Measurements from ENCODE around the gene SCYGR4.

Gene SCYGR4

DNA sequence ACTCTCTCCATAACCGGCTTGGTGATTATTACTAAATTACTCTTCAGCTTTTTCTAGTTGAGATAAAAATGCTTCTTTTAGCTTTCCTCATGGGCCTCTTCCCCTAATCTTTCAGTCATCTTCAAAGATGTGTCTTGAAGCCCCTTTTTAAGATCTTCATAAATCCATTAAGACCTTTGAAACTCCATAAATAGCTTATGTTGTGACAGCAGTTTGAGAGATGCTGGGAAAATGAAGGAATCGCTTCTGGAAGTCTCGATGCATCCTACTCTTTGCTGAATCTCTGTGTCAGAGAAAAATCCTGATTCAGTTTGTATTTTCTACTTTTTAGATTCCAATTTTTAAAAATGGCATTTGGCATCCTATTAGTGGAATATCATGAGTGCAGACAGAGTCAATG lies 13.0 kb downstream of the SCYGR4 start:
- H3K4me1 ChIP-seq (ENCODE audit: control insufficient read depth in 1 of 2, insufficient read depth in 2 of 2, low read length in 2 of 2), result no peaks in the 10 kb centered on the region
- H3K9ac ChIP-seq (ENCODE audit: low read depth in 1 of 2, low read length in 2 of 2), result no peak overlapping the region
- H3K27ac ChIP-seq (ENCODE audit: low read depth, low read length), result no peak overlapping the region
- no peaks in the 10 kb centered on the region for H3K9me3 ChIP-seq (ENCODE audit: control insufficient read depth in 1 of 2, low read length in 2 of 2)
- H3K4me3 ChIP-seq (ENCODE audit: low read depth in 1 of 2, low read length in 2 of 2), result no peak overlapping the region
- H3K27me3 ChIP-seq (ENCODE audit: control insufficient read depth in 1 of 2, insufficient read depth in 2 of 2, low read length in 2 of 2), result peaks cover 0 to 5% of the 10 kb centered on the region in 2 donors
- H3K36me3 ChIP-seq (ENCODE audit: control insufficient read depth in 1 of 2, insufficient read depth in 2 of 2, low read length in 2 of 2), result no peaks in the 10 kb centered on the region

DNA sequence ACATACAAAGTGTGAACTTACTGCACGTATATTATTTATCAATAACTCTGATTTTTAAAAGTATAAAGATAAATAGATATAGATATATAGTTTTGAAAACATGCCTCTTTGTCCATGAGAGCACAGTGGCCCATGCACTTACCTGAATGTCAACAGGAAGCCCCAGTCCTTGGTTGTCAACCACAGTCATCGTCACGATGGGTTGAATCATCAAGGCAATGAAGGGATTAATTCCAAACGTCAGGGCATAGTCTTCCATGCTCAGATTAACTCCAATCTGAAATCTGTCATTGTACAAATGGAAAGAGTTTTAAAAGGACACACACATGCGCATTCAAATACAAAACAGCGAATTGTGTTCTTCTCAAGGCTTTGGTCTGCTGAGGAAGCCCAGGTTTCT lies 15.5 kb downstream of the SCYGR4 start:
- H3K4me3 ChIP-seq (ENCODE audit: low read depth in 1 of 2, low read length in 2 of 2), result no peak overlapping the region
- H3K27me3 ChIP-seq (ENCODE audit: control insufficient read depth in 1 of 2, insufficient read depth in 2 of 2, low read length in 2 of 2), result peaks cover 0 to 5% of the 10 kb centered on the region in 2 donors
- H3K9me3 ChIP-seq (ENCODE audit: control insufficient read depth in 1 of 2, low read length in 2 of 2), result no peaks in the 10 kb centered on the region
- no peak overlapping the region for H3K27ac ChIP-seq (ENCODE audit: low read depth, low read length)
- H3K9ac ChIP-seq (ENCODE audit: low read depth in 1 of 2, low read length in 2 of 2), result no peak overlapping the region
- no peaks in the 10 kb centered on the region for H3K4me1 ChIP-seq (ENCODE audit: control insufficient read depth in 1 of 2, insufficient read depth in 2 of 2, low read length in 2 of 2)
- no peaks in the 10 kb centered on the region for H3K36me3 ChIP-seq (ENCODE audit: control insufficient read depth in 1 of 2, insufficient read depth in 2 of 2, low read length in 2 of 2)

DNA sequence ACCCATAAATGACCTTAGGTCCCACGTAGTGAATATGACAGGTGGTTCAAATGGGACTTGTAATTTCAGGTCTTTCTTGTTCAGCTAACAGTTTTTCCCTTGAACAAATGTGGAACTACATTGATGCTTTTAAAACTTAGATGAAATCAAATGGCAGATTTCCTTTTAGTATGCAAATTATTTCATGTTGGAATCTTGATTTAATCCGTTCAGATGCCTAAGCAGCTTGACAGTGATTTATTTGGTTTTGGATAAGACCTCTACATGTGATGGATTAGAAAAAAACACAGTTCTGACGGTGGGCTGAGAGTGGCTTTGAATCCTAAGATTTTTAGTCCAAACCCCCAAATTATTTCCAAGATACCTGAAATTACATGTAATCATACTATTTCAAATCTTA lies 16.9 kb downstream of the SCYGR4 start:
- Histone ChIP-seq H3K4me1 (ENCODE audit: control insufficient read depth in 1 of 2, insufficient read depth in 2 of 2, low read length in 2 of 2) (no peaks in the 10 kb centered on the region), H3K4me3 (ENCODE audit: low read depth in 1 of 2, low read length in 2 of 2) (no peak overlapping the region), H3K27me3 (ENCODE audit: control insufficient read depth in 1 of 2, insufficient read depth in 2 of 2, low read length in 2 of 2) (peaks cover 0 to 5% of the 10 kb centered on the region in 2 donors), H3K9me3 (ENCODE audit: control insufficient read depth in 1 of 2, low read length in 2 of 2) (no peaks in the 10 kb centered on the region), H3K36me3 (ENCODE audit: control insufficient read depth in 1 of 2, insufficient read depth in 2 of 2, low read length in 2 of 2) (no peaks in the 10 kb centered on the region), H3K9ac (ENCODE audit: low read depth in 1 of 2, low read length in 2 of 2) (no peak overlapping the region), H3K27ac (ENCODE audit: low read depth, low read length) (no peak overlapping the region)

DNA sequence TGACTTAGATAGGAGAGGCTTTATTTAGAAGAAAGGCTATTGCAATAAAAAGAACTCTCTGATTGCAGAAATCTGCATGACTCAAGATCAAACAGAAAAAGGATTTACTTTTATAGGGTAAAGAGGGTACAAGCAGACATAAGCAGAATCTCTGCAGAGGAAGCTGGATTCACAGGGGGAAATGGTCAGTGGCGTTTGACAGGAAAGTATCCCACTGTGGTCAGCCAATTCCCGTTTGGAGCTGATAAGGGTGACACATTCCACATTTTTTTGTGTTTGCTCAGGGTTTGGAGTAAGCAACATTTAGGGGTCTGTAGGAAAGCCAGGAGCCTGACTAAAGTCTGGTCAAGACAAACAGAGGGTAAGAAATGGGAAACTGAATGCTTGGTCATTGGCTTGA lies 25.4 kb downstream of the SCYGR4 start:
- no peak overlapping the region for H3K9ac ChIP-seq (ENCODE audit: low read depth in 1 of 2, low read length in 2 of 2)
- H3K9me3 ChIP-seq (ENCODE audit: control insufficient read depth in 1 of 2, low read length in 2 of 2), result no peaks in the 10 kb centered on the region
- no peaks in the 10 kb centered on the region for H3K4me1 ChIP-seq (ENCODE audit: control insufficient read depth in 1 of 2, insufficient read depth in 2 of 2, low read length in 2 of 2)
- no peaks in the 10 kb centered on the region for H3K36me3 ChIP-seq (ENCODE audit: control insufficient read depth in 1 of 2, insufficient read depth in 2 of 2, low read length in 2 of 2)
- no peak overlapping the region for H3K4me3 ChIP-seq (ENCODE audit: low read depth in 1 of 2, low read length in 2 of 2)
- H3K27ac ChIP-seq (ENCODE audit: low read depth, low read length), result no peak overlapping the region
- H3K27me3 ChIP-seq (ENCODE audit: control insufficient read depth in 1 of 2, insufficient read depth in 2 of 2, low read length in 2 of 2), result no peaks in the 10 kb centered on the region

DNA sequence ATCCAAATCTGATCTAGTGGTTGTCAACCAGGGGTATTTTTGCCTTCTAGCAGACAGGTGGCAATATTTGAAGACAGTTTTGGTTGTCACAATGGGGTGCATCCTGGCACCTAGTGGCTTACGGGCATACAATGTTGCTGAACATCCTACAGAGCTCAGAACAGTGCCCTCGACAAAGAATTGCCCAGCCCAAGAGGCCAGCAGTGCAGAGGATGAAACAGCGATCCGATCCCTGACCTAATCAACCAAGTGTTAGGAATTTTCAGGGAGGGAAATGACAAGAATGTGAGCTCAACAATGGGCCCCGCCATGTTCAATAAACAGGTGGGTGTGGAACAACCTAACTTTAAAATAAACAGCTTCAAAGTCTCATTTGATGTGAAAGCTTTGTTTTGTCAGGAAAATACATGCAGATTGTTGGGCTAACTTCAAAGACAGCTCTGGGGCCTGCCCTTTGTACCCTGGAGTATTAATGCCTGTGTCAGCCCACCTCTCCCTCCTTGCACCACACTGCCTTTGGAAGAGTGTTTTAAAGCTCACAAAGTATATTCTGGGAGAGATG lies 26.8 kb downstream of the SCYGR4 start:
- H3K36me3 ChIP-seq (ENCODE audit: control insufficient read depth in 1 of 2, insufficient read depth in 2 of 2, low read length in 2 of 2), result no peaks in the 10 kb centered on the region
- H3K4me3 ChIP-seq (ENCODE audit: low read depth in 1 of 2, low read length in 2 of 2), result no peak overlapping the region
- H3K4me1 ChIP-seq (ENCODE audit: control insufficient read depth in 1 of 2, insufficient read depth in 2 of 2, low read length in 2 of 2), result no peaks in the 10 kb centered on the region
- no peak overlapping the region for H3K27ac ChIP-seq (ENCODE audit: low read depth, low read length)
- H3K27me3 ChIP-seq (ENCODE audit: control insufficient read depth in 1 of 2, insufficient read depth in 2 of 2, low read length in 2 of 2), result no peaks in the 10 kb centered on the region
- H3K9me3 ChIP-seq (ENCODE audit: control insufficient read depth in 1 of 2, low read length in 2 of 2), result no peaks in the 10 kb centered on the region
- H3K9ac ChIP-seq (ENCODE audit: low read depth in 1 of 2, low read length in 2 of 2), result no peak overlapping the region

DNA sequence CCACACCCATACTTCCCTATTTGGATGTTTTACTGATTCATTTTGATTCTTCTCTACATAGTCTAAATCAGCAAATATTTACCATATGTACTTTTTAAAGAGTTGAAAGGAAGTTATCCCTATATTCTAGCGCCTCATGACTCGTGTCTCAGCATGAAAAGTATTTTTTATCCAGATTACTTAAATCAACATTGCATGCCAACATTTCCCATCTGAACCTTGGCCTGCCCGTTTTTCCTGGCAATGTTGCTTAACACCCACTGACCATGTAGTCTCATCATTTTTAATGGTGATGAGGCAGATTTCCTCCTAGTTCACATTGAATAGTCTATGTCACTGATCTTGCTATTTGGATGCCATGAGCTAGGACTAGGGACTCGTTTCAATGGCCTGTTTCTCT lies 36.1 kb downstream of the SCYGR4 start:
- no peaks in the 10 kb centered on the region for H3K27me3 ChIP-seq (ENCODE audit: control insufficient read depth in 1 of 2, insufficient read depth in 2 of 2, low read length in 2 of 2)
- no peaks in the 10 kb centered on the region for H3K36me3 ChIP-seq (ENCODE audit: control insufficient read depth in 1 of 2, insufficient read depth in 2 of 2, low read length in 2 of 2)
- H3K27ac ChIP-seq (ENCODE audit: low read depth, low read length), result no peak overlapping the region
- no peaks in the 10 kb centered on the region for H3K9me3 ChIP-seq (ENCODE audit: control insufficient read depth in 1 of 2, low read length in 2 of 2)
- no peak overlapping the region for H3K4me3 ChIP-seq (ENCODE audit: low read depth in 1 of 2, low read length in 2 of 2)
- peaks cover 5 to 6% of the 10 kb centered on the region in 2 donors for H3K4me1 ChIP-seq (ENCODE audit: control insufficient read depth in 1 of 2, insufficient read depth in 2 of 2, low read length in 2 of 2)
- no peak overlapping the region for H3K9ac ChIP-seq (ENCODE audit: low read depth in 1 of 2, low read length in 2 of 2)

DNA sequence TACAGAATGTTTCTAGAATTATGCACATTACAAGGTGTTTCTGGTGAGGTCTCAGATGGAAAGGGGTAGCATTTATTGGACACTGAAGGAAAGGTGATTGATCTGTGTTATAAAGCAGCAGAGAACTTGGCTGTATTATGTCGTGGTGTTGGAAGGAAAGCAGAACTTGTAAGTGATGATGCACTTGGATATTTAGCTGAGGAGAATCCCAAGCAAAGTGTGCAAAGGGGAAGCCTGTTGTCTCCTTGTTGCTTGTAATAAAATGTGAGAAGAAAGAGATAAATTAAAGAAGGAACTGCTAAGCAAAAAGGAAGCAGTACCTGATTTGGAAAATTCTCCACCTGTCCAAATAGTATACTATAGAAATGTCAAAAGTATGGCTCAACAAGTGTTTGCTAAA lies 37.1 kb downstream of the SCYGR4 start:
- Histone ChIP-seq H3K4me3 (ENCODE audit: low read depth in 1 of 2, low read length in 2 of 2) (no peak overlapping the region), H3K9ac (ENCODE audit: low read depth in 1 of 2, low read length in 2 of 2) (no peak overlapping the region), H3K36me3 (ENCODE audit: control insufficient read depth in 1 of 2, insufficient read depth in 2 of 2, low read length in 2 of 2) (no peaks in the 10 kb centered on the region), H3K4me1 (ENCODE audit: control insufficient read depth in 1 of 2, insufficient read depth in 2 of 2, low read length in 2 of 2) (peaks cover 5 to 6% of the 10 kb centered on the region in 2 donors), H3K27me3 (ENCODE audit: control insufficient read depth in 1 of 2, insufficient read depth in 2 of 2, low read length in 2 of 2) (no peaks in the 10 kb centered on the region), H3K27ac (ENCODE audit: low read depth, low read length) (no peak overlapping the region), H3K9me3 (ENCODE audit: control insufficient read depth in 1 of 2, low read length in 2 of 2) (no peaks in the 10 kb centered on the region)

DNA sequence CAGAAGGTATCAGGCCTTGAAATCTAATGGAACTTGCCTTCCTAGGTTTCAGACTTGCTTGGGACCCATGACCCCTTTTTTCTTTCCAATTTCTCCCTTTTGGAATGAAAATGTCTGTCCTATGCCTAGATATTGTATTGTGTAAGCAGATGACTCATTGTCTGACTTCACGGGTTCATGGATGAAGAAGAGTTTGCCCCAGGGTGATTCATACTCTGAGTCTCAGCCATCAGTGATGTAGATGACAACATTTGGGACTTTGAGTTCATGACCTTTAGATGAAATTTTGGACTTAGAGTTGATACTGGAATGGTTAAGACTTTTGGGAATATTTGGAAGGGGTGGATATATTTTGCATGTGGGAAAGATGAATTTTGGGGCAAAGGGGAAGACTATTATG lies 38.2 kb downstream of the SCYGR4 start:
- Histone ChIP-seq H3K27ac (ENCODE audit: low read depth, low read length) (no peak overlapping the region), H3K9me3 (ENCODE audit: control insufficient read depth in 1 of 2, low read length in 2 of 2) (no peaks in the 10 kb centered on the region), H3K4me3 (ENCODE audit: low read depth in 1 of 2, low read length in 2 of 2) (no peak overlapping the region), H3K27me3 (ENCODE audit: control insufficient read depth in 1 of 2, insufficient read depth in 2 of 2, low read length in 2 of 2) (no peaks in the 10 kb centered on the region), H3K36me3 (ENCODE audit: control insufficient read depth in 1 of 2, insufficient read depth in 2 of 2, low read length in 2 of 2) (no peaks in the 10 kb centered on the region), H3K9ac (ENCODE audit: low read depth in 1 of 2, low read length in 2 of 2) (no peak overlapping the region), H3K4me1 (ENCODE audit: control insufficient read depth in 1 of 2, insufficient read depth in 2 of 2, low read length in 2 of 2) (peaks cover 5 to 6% of the 10 kb centered on the region in 2 donors)

DNA sequence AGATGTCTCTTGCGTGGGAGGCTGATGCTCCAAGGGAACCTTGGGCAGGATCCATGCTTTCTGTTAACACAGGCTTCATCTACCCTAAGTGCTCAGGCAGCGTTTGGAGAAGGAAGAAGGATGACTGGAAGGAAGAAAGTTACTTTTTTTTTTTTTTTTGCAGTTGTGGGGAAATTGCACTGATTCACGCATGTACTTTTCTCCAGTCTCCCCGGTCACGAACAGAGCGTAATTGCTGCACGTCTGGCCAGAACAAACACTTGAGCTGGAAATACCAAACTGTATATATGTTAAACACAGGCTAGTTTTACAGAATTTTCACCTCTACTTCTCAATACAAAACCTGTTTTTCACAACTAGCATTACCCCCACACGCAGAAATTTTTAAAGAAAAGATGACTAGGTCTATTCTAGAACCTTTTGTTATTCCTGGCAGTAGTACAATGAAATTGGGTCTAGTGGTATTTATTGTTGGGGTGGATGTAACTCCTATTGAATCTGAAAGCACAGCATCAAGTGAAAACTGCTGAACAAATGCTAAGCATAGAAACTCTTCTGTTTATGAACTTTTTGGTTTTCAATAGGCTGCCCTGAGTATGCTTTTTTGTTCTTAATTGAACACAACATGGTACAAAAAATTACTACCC lies 40.0 kb downstream of the SCYGR4 start:
- Histone ChIP-seq H3K36me3 (ENCODE audit: control insufficient read depth in 1 of 2, insufficient read depth in 2 of 2, low read length in 2 of 2) (no peaks in the 10 kb centered on the region), H3K9me3 (ENCODE audit: control insufficient read depth in 1 of 2, low read length in 2 of 2) (no peaks in the 10 kb centered on the region), H3K27me3 (ENCODE audit: control insufficient read depth in 1 of 2, insufficient read depth in 2 of 2, low read length in 2 of 2) (no peaks in the 10 kb centered on the region), H3K9ac (ENCODE audit: low read depth in 1 of 2, low read length in 2 of 2) (no peak overlapping the region), H3K4me1 (ENCODE audit: control insufficient read depth in 1 of 2, insufficient read depth in 2 of 2, low read length in 2 of 2) (peaks cover 5 to 6% of the 10 kb centered on the region in 2 donors), H3K4me3 (ENCODE audit: low read depth in 1 of 2, low read length in 2 of 2) (no peak overlapping the region), H3K27ac (ENCODE audit: low read depth, low read length) (no peak overlapping the region)

DNA sequence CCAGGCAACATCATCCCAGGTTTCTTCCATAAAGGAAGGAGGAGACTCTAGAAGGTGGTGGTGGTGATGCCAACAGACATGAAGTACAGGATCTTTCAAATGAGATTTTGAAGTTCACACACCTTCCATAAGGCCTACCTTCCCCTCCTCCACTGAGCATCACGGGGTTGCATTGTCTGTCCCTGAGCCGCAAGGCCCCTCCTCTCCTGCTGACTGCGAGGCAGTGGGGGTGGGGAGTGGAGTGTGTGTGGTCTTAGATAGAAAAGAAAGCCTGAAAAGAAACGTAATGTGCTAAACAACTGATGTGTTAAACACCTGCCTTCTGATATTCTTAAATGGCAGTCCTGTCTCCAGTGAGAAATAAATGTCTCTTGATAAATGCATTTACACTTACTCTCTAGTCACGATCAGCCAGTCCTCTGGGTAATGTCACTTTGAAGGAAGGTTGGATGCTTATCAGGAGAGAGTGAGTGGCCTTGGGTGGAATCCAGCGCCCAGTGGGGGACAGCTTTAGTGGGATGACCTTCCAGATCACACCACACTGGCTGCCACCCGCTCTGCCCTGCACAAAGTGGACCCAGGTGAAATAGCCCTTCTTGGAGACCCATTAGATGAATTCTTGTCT lies 43.8 kb downstream of the SCYGR4 start:
- Histone ChIP-seq H3K27me3 (ENCODE audit: control insufficient read depth in 1 of 2, insufficient read depth in 2 of 2, low read length in 2 of 2) (no peaks in the 10 kb centered on the region), H3K4me3 (ENCODE audit: low read depth in 1 of 2, low read length in 2 of 2) (no peak overlapping the region), H3K27ac (ENCODE audit: low read depth, low read length) (no peak overlapping the region), H3K9me3 (ENCODE audit: control insufficient read depth in 1 of 2, low read length in 2 of 2) (no peaks in the 10 kb centered on the region), H3K36me3 (ENCODE audit: control insufficient read depth in 1 of 2, insufficient read depth in 2 of 2, low read length in 2 of 2) (no peaks in the 10 kb centered on the region), H3K9ac (ENCODE audit: low read depth in 1 of 2, low read length in 2 of 2) (no peak overlapping the region), H3K4me1 (ENCODE audit: control insufficient read depth in 1 of 2, insufficient read depth in 2 of 2, low read length in 2 of 2) (no peaks in the 10 kb centered on the region)

All from duodenal mucosa (tissue), 2 donors.